ENCODE measurements around the gene CLSTN2. TPM values are rescaled to one million over a fixed set of nuclear protein-coding genes. Genes with fewer than 3 reads are reported as not detected.

Gene CLSTN2
- total RNA-seq, 1 experiment from 2014 or later, result 0.07 TPM

GRCh38 chr3:139969386-139969785 is 34.4 kb downstream of the CLSTN2 start:
- DNase-seq, result no peak
- Mint-ChIP-seq H3K4me3 (ENCODE audit: low read depth, unreplicated experiment) (no peak overlapping the region), H3K27me3 (ENCODE audit: unreplicated experiment) (peaks cover 78% of the 10 kb centered on the region), H3K27ac (ENCODE audit: unreplicated experiment) (no peak overlapping the region), H3K4me1 (ENCODE audit: low read depth, unreplicated experiment) (no peaks in the 10 kb centered on the region), H3K9me3 (ENCODE audit: low read depth, unreplicated experiment) (no peaks in the 10 kb centered on the region), H3K36me3 (ENCODE audit: insufficient read depth, unreplicated experiment) (no peaks in the 10 kb centered on the region)
- CTCF ChIA-PET, result no interaction called here
- intact Hi-C loops (cut with micrococcal nuclease; ENCODE audit: unreplicated experiment), result no loop called here
- no TSS peak for BruUV-seq (replicated peaks)
- no peak for TF ChIP-seq CTCF (IDR thresholded peaks at IDR 0.05; ENCODE audit: unreplicated experiment)

GRCh38 chr3:139970526-139970925 is 35.5 kb downstream of the CLSTN2 start:
- no peaks in the 10 kb centered on the region for H3K36me3 Mint-ChIP-seq (ENCODE audit: insufficient read depth, unreplicated experiment)
- no peaks in the 10 kb centered on the region for H3K4me1 Mint-ChIP-seq (ENCODE audit: low read depth, unreplicated experiment)
- H3K4me3 Mint-ChIP-seq (ENCODE audit: low read depth, unreplicated experiment), result no peak overlapping the region
- TF ChIP-seq CTCF (IDR thresholded peaks at IDR 0.05; ENCODE audit: unreplicated experiment), result no peak
- H3K9me3 Mint-ChIP-seq (ENCODE audit: low read depth, unreplicated experiment), result no peaks in the 10 kb centered on the region
- intact Hi-C loops (cut with micrococcal nuclease; ENCODE audit: unreplicated experiment), result no loop called here
- DNase-seq, result no peak
- no peak overlapping the region for H3K27ac Mint-ChIP-seq (ENCODE audit: unreplicated experiment)
- peaks cover 76% of the 10 kb centered on the region for H3K27me3 Mint-ChIP-seq (ENCODE audit: unreplicated experiment)
- BruUV-seq (replicated peaks), result no TSS peak
- CTCF ChIA-PET, result interaction anchor here (0.6 kb wide), 1 partner anchor 27 kb away, joined by 3 read pairs; no protein-coding TSS in a partner anchor

- TF ChIP-seq CTCF (IDR thresholded peaks at IDR 0.05; ENCODE audit: unreplicated experiment), result no peak
- no peaks in the 10 kb centered on the region for H3K9me3 Mint-ChIP-seq (ENCODE audit: low read depth, unreplicated experiment)
- BruUV-seq (replicated peaks), result no TSS peak
- H3K4me1 Mint-ChIP-seq (ENCODE audit: low read depth, unreplicated experiment), result no peaks in the 10 kb centered on the region
- intact Hi-C loops (cut with micrococcal nuclease; ENCODE audit: unreplicated experiment), result no loop called here
- H3K27me3 Mint-ChIP-seq (ENCODE audit: unreplicated experiment), result peaks cover 46% of the 10 kb centered on the region
- H3K4me3 Mint-ChIP-seq (ENCODE audit: low read depth, unreplicated experiment), result no peak overlapping the region
- CTCF ChIA-PET, result interaction anchor here (0.5 kb wide), 1 partner anchor 1828 kb away, joined by 3 read pairs; no protein-coding TSS in a partner anchor
- no peak overlapping the region for H3K27ac Mint-ChIP-seq (ENCODE audit: unreplicated experiment)
- H3K36me3 Mint-ChIP-seq (ENCODE audit: insufficient read depth, unreplicated experiment), result no peaks in the 10 kb centered on the region
- no peak for DNase-seq
Measured at GRCh38 chr3:139974809-139975425, 39.9 kb downstream of the CLSTN2 start.

- CTCF ChIA-PET, result no interaction called here
- Mint-ChIP-seq H3K9me3 (ENCODE audit: low read depth, unreplicated experiment) (no peaks in the 10 kb centered on the region), H3K4me1 (ENCODE audit: low read depth, unreplicated experiment) (no peaks in the 10 kb centered on the region), H3K36me3 (ENCODE audit: insufficient read depth, unreplicated experiment) (no peaks in the 10 kb centered on the region), H3K4me3 (ENCODE audit: low read depth, unreplicated experiment) (no peak overlapping the region), H3K27ac (ENCODE audit: unreplicated experiment) (no peak overlapping the region), H3K27me3 (ENCODE audit: unreplicated experiment) (peaks cover 37% of the 10 kb centered on the region)
- no TSS peak for BruUV-seq (replicated peaks)
- no peak for TF ChIP-seq CTCF (IDR thresholded peaks at IDR 0.05; ENCODE audit: unreplicated experiment)
- intact Hi-C loops (cut with micrococcal nuclease; ENCODE audit: unreplicated experiment), result no loop called here
- DNase-seq, result no peak
Measured at GRCh38 chr3:139975594-139976365, 40.8 kb downstream of the CLSTN2 start.
